GM12878 (cell line): ENCODE results near the gene EFNA2. TPM values are rescaled to one million over a fixed set of nuclear protein-coding genes. Genes with fewer than 3 reads are reported as not detected.

ENCODE experiments used
- CEBPZ ChIP-seq: fragments of 150-350 bp; IDR thresholded peaks from 2 replicates; pipeline ENCODE4 v1.6.1; 2016; ENCODE audit warnings: low read depth, low read length
- GATAD2B ChIP-seq: fragments of 450-650 bp; conservative IDR thresholded peaks from 2 replicates; pipeline ENCODE4 v1.6.1; 2017; ENCODE audit warnings: low read depth, mild to moderate bottlenecking, moderate library complexity
- HSF1 ChIP-seq: fragments of 150-350 bp; IDR thresholded peaks from 2 replicates; pipeline ENCODE4 v1.6.1; 2014; ENCODE audit warnings: mild to moderate bottlenecking, low read depth, low read length
- NR2F1 ChIP-seq: fragments of 450-650 bp; conservative IDR thresholded peaks from 2 replicates; pipeline ENCODE4 v1.6.1; 2017; ENCODE audit warnings: mild to moderate bottlenecking
- NRF1 ChIP-seq: conservative IDR thresholded peaks from 2 replicates; pipeline ENCODE4 v1.6.1; 2011; ENCODE audit warnings: mild to moderate bottlenecking, low read depth, low read length, improper control_type of control experiment
- POLR2AphosphoS5 ChIP-seq: IDR thresholded peaks from 2 replicates; pipeline ENCODE4 v1.6.1; 2011; ENCODE audit warnings: mild to moderate bottlenecking, low read length, inconsistent platforms
- RELB ChIP-seq: fragments of 450-650 bp; IDR thresholded peaks from 2 replicates; pipeline ENCODE4 v1.6.1; 2017; ENCODE audit warnings: low read depth, mild to moderate bottlenecking, moderate library complexity
- SMARCA5 ChIP-seq: fragments of 450-650 bp; IDR thresholded peaks from 2 replicates; pipeline ENCODE4 v1.6.1; 2017; ENCODE audit warnings: mild to moderate bottlenecking
- SREBF2 ChIP-seq: IDR thresholded peaks from 2 replicates; pipeline ENCODE4 v1.6.1; 2012; ENCODE audit warnings: mild to moderate bottlenecking, low read length
- ZBTB11 ChIP-seq: fragments of 450-650 bp; formaldehyde crosslinking; IDR thresholded peaks from 2 replicates; pipeline ENCODE4 v1.5.0; 2022; ENCODE audit warnings: mild to moderate bottlenecking, missing genetic modification characterization
- ZBTB33 ChIP-seq: fragments of 450-650 bp; IDR thresholded peaks from 2 replicates; pipeline ENCODE4 v1.6.1; 2017; ENCODE audit warnings: mild to moderate bottlenecking
- ZNF592 ChIP-seq: fragments of 450-650 bp; IDR thresholded peaks from 2 replicates; pipeline ENCODE4 v1.6.1; 2017; ENCODE audit warnings: mild to moderate bottlenecking, moderate library complexity
- polyA plus RNA-seq, 11 experiments: library from polyadenylated mRNA; depleted of rRNA in 4 of 11; unstranded in 6 of 11; stranded (reverse) in 5 of 11; fragments of >200 nt; fragmentation: Nextera tagmentation in 4 of 11; fragmentation: Illumina TruSeq in 1 of 11; extraction: Ambion mirVana in 4 of 11; extraction: Trizol in 1 of 11; gene quantifications; 1 replicate in 1 of 11; 2 replicates in 10 of 11; pipeline versions ENCODE4 v1.2.1 to v1.2.3, GENCODE V29; 2011 to 2016; ENCODE audit warnings: inconsistent platforms in 2 of 11, missing spikeins in 2 of 11, low read depth in 1 of 11
- total RNA-seq, 4 experiments: library from RNA; depleted of rRNA in 3 of 4; stranded (reverse); fragments of >200 nt in 3 of 4; fragmentation: Illumina TruSeq in 1 of 4; extraction: Trizol in 1 of 4; gene quantifications; 2 replicates each; pipeline versions ENCODE4 v1.2.1 to v1.2.3, GENCODE V29; 2013 to 2021

The EFNA2 gene
- total and polyA plus RNA-seq, 10 of the 15 experiments (the other 5 are each of a cell fraction or from before 2014, with no cell fraction given), result not detected

- TF ChIP-seq ZNF592, result no peak
- TF ChIP-seq POLR2AphosphoS5, result no peak
- no peak for TF ChIP-seq CEBPZ
- peak; percentile 73; the same call in 1 of the 2 replicates for TF ChIP-seq SMARCA5
- peak; percentile 77 for TF ChIP-seq GATAD2B
- no peak for TF ChIP-seq HSF1
- no peak for TF ChIP-seq RELB
- TF ChIP-seq NR2F1, result peak; percentile 70
- no peak for TF ChIP-seq NRF1
- TF ChIP-seq ZBTB11 (CRISPR knock-in tag), result no peak
- no peak for TF ChIP-seq ZBTB33
- no peak for TF ChIP-seq SREBF2
Observed at GRCh38 chr19:1250437-1251260, 35.0 kb upstream of the EFNA2 start (continued).
